ENCODE results near the gene FNDC11.

Gene FNDC11

DNA sequence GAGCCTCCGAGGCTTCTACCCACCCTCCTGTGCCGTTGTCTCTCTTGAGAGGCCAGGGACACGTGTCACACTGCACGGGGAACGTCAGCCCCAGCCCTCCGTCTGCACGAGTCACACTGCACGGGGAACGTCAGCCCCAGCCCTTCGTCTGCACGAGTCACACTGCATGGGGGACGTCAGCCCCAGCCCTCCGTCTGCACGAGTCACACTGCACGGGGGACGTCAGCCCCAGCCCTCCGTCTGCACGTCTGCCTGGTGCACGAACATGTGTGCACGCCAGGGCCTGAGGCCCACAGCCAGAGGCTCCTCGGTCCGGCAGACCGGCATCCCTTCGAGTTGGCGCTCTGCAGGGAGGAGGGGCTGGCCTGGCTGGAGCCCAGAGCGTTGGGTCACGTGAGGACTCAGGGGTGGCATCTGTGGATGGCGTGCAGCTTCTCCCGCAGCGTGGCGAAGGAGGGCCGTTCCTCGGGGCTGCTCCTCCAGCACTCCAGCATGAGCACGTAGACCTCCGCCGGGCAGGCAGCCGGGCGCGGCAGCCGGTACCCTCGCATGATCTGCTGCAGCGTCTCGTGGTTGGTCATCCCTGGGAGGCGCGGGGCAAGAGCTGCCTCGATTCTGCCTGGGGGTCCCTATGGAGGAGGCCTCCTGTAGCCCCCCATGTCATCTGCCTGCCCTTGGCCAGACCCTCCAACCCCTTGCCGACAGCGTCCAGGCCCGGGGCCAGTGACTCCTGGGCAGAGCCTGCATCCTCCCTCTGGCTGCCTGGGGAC is 13.4 kb upstream of the FNDC11 start:
- no peak for DNase-seq (ENCODE audit: low read depth)

DNA sequence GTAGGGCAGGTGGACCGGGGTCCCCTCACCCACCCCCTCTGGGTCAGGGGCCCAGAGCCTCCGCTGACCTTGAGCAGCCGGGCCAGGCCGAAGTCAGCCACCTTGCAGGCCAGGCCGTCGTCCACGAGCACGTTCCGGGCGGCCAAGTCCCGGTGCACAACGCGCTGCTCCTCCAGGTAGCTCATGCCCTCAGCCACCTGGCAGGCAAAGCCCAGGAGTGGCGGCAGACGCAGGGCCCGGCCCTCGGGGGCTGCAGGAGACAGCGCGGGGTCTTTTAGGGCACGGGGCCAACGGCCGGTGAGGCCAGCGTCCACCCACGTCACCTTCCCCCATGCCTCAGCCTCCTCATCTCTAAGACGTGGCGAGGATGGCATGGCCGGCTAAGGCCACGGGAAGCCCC is 12.6 kb upstream of the FNDC11 start:
- DNase-seq (ENCODE audit: low read depth) = no peak

DNA sequence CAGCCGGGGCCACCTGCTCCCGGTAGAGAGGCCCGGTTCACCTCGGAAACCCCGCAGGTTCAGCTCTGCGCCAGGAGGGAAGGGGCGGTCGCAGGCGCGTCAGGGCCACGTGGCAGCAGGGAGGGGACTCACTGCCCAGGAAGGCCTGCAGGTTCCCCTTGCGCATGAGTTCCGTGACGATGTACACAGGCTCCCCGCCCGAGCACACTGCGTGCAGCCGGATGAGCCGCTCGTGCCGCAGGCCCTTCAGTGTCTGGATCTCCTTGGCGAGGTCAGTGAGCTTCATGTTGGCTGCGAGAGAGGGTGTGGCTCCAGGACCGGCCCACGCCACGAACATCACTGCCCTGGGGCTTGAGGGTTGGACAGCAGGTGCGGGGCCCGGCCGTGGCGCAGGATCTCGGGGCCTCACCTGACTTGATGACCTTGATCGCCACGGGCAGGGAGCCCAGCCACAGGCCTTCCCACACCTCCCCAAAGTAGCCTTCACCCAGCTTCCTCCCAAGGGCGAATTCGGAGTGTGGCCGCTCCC is 11.9 kb upstream of the FNDC11 start:
- DNase-seq (ENCODE audit: low read depth) = no peak

DNA sequence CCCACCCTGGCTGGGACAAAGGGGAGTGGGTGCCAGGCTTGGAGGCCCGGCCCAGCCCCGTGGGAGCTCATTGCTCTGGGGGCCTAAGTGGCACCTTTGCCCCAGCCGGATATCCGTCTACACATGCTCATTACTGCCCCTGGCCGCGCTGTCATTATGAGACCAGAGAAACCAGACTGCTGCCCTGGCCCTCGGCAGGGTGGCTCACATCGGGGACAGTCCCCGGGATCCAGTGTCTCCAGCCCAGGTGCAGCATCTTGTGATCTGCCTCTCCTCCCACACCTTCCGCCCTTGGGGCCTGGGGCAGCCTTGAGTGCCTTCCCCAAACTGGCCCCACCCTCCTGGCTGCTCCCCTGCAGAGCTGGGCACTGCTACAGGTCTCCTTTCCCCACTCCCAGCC is 11.3 kb upstream of the FNDC11 start:
- no peak for DNase-seq (ENCODE audit: low read depth)

DNA sequence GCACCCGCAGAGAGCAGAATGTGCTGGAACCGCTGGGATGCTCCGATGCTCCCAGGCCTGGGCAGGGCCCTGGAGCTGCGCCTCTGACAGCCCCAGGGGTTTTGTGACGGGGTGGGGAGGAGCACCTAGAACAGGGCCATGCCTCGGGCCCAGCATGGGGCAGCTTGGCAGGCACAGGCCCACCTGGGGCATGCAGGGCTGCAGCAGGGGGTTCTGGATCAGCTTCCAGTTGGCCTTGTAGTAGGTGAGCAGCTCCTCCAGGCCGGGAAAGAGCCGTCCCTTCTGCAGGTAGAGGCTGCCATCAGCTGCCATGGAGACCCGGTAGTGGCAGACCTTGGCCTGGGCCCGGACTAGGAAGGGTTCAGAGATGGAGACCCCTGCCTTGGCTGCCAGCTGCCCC is 10.8 kb upstream of the FNDC11 start:
- DNase-seq (ENCODE audit: low read depth) = no peak

DNA sequence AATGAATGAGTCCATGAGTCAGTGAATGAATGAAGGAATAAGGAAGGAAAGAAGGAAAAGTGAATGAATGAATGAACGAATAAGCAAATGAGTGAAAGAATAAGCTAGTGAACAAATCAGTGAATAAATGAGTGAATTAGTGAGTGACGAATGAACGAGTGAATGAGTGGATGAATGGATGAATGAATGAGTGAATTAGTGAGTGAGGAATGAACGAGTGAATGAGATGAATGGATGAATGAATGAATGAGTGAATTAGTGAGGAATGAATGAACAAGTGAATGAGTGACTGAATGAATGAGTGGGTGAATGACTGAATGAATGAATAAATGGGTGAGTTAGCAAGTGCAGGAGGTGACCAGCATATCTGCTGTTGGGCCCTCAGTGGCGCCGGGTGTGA is 10.2 kb upstream of the FNDC11 start:
- DNase-seq (ENCODE audit: low read depth) = no peak

DNA sequence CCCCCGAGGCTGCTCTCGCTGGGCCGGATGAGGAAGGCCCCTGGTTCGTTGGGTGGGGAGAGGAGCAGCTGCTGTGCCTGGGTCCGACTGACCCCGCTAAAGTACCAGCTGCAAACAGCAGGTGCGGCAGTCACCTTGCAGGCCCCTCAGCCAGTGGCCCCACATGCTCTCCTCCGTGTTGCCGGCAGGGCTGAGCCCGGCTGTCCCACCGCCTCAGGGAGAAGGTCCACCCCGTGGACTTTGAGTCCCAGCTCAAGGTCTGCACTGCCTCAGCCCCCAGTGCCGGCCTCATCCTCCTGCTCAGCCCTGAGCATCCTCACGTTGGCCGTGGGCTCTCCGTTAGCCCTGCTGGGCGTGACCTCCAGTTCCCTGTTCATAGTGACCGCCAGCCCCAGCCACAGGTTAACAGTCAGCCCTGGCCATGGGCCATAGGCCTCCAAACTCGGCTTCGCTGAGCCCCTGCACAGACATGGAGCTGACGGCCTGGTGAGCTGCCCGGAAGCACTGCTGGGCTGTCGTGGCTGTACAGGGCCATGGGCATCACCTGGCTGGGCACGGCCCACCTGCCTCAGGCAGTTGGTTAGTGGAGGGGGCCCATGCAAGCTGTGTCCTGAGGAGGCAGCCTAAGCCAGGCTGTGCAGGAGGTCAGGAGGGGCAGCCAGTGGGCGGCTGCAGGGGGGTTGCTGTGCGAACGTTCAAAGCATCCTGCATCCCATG is 9.6 kb upstream of the FNDC11 start:
- DNase-seq (ENCODE audit: low read depth) = no peak

DNA sequence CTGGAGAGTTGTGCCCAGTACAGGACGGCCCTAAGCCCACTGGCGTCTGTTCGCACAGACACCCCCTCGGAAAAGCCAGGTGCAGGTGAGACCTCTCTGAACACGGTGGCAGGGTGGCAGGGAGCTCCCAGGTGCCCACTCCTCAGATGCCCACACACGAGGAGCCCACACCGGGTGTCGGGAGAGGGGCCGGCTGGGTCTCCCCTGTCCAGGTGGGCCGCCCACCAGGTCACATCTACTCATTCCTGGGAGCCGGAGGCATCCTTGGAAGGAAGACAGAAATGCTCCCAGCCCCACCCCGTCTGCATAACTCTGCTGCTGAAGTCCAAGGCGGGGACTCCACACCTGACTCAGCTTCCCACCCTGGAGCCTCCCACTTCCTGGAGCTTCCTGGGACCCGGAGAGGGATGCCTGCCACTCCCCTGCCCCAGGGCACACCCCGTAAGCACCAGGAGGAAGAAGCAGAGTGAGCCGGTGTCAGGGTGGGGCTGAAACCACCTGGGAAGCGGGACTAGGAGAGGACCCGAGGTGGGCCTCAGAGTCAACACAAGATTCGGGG is 8.9 kb upstream of the FNDC11 start:
- DNase-seq (ENCODE audit: low read depth) = no peak

DNA sequence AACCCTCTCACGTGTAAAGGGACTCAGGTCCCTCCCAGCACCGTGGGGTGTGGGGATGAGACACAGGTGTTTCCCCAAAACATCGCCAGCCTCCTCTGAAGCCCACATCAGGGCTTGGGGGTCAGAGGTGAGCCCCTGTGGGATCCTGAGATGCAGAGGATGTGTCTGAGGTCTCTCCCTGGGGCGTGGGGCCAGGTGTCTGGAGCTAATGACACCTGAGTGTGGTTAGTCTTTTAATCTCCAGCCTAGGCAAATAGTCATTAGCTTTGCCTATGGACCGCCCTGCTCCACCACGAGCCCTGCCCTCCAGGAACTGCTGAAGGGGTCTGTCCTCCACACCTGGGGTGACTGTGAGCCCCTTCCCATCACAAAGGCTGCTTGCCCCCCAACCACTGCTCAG is 8.1 kb upstream of the FNDC11 start:
- no peak for DNase-seq (ENCODE audit: low read depth)

DNA sequence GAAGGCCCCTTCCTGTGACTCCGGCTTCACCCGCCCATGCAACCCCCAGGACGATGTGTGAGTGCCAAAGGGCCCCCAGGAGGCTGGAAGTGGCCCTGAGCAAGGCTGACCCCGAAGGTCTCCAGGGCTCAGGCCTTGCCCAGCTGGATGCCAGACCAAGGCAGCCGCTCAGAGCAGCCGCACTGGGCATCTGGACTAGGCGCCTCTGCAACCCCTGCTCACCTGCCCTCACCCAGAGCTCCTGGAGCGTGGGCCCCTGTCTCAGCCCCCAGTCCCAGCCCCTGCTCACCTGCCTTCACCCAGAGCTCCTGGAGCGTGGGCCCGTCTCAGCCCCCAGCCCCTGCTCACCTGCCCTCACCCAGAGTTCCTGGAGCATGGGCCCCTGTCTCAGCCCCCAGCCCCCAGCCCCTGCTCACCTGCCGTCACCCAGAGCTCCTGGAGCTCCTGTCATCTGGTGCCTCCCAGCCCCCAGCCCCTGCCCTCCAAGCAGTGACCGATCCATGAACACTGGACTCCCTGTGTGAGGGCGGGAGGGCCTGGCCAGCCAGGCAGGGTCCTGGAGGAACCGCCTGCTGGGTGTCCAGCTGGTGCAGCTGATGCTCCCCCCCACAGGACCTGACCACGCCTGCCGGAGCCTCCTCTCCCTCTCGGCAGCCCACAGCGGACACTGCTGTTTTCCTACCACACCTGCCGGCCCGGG is 7.6 kb upstream of the FNDC11 start:
- no peak for DNase-seq (ENCODE audit: low read depth)

DNA sequence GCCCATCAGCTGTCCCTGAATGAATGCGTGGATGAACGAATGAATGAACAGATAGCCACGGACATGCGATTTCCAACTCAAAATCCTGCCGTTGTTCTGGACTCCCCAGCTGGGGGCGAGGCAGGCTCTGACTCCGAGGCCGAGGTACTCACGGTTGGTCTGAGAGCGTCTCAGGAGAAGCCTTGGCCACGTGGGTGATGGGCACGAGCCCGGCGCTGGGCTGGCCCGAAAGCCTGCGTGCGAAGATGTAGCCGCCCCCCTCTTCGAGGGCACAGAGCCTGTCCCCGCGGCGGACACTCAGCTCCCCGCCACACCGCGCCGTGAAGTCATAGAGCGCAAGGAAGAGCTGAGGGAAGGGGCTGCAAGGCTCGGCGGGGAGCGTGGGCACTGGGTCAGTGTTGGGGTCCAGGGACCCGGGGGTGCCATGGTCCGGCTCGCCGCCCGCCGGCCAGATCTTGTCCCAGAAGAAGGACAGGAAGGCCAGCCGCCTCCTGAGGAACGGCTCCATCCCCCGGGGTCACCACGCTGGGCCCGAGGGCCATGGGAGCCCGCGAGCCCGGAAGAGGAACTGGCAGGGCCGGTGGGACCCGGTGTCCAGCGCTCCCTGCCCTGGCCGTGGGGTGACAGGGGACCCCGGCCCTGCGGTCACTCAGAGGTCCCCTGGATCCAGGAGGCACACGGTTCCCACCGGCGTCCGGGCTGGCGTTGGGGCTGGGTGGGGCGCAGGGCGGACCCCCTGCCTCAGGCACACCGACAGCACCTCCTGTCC is 6.8 kb upstream of the FNDC11 start:
- DNase-seq (ENCODE audit: low read depth) = no peak

DNA sequence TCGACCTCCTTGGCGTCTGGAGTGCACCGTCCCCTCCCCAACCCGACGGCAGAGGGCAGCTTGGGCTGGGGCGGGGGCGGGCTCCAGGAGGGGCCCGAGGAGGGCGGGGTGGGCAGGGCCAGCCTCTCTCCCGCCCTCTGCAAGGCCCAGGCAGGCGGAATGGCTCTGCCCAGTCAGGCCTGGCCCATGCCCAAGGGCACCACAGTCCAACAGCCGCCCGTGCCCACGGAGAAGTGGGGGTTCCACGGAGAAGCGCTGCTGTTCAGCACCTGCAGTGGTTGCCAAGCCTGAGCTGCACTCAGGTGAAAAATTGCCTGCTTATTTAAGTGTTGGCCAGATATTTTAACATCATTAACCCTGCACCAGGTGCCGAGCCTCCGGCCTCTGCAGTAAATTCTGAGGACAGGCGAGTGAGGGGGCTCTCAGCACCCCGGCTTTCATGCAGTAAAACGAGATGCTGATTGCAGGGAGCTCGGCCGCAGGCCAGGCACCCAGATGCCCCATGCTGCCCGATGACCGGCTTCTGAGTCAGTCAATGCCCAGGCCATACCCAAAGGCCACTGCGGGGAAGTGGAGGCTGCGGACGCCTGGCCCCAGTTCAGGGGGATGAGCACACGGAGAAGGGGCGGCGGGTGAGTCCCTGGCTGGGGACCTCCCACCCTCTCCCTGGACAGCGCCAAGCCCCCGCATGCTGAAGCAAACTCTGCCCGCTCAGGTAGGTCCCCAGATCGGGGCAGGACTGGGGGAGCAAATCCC is 6.1 kb upstream of the FNDC11 start, which contains the start of gene SRMS:
SRMS (minus strand) TSS at position 25 of the 756 bp plus-strand sequence. CDS start 286 bp downstream, outside the sequence.
- DNase-seq (ENCODE audit: low read depth) = no peak

DNA sequence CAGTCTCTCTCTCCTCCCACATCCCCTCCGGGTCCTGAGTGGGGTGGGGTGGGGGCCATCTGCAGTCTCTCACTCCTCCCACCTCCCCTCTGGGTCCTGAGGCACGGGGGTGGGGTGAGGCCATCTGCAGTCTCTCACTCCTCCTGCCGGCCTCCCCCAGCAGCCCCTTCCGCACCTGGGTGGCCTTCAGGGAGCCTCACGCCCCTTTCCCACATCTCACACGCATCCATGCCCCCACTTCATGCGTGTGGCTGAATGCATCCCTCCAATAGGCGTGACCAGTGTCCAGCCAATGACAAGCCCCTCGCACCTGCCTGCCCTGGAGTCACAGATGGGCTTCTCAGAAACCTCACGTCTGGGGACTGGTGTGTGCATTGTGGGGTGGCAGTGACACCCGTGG is 5.4 kb upstream of the FNDC11 start:
- no peak for DNase-seq (ENCODE audit: low read depth)

DNA sequence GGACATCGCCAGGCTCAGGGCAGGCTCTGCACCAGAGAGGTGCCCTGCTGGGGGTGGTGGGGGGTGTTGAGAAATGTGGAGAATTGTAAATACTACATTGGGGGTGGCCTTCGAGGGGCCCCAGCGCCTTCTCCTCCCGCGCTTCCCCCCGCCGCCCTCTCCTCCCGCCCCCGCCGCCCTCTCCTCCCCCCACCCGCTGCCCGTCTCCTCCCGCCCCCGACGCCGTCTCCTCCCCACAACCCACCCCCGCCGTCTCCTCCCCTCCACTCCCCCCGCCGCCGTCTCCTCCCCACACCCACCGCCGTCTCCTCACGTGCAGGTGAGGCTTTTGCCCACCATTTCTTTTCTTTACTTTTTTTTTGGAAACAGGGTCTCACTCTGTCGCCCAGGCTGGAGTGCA is 4.9 kb upstream of the FNDC11 start:
- DNase-seq (ENCODE audit: low read depth) = no peak

DNA sequence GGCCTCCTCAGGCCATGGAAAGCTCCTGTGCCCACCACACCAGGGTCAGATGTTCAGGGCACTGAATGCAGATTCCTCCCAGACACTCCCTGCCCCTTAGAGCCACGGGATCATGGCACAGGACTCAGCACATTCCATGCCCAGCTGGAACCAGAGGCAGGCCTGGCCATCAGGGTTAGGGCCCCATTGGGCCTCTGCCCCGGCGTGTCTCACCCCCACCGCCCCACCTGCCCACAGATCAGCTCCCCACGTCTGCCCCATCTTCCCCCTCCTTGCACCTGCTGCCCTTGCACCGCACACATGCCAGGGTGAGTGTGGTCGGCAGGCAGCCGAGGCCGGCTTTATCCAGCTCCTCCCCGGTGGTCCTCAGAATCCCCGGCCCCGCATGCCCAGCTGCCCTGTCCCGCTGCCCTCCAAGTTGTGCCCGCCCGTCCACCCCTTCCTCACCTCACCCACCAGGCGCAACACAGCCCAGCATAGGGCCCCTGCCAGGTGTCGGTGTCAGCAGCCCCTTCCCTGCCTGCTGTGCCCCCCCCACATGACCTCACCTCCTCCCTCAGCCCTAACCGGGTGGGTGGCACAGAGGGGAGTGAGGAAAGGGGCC is 4.2 kb upstream of the FNDC11 start:
- no peak for DNase-seq (ENCODE audit: low read depth)

DNA sequence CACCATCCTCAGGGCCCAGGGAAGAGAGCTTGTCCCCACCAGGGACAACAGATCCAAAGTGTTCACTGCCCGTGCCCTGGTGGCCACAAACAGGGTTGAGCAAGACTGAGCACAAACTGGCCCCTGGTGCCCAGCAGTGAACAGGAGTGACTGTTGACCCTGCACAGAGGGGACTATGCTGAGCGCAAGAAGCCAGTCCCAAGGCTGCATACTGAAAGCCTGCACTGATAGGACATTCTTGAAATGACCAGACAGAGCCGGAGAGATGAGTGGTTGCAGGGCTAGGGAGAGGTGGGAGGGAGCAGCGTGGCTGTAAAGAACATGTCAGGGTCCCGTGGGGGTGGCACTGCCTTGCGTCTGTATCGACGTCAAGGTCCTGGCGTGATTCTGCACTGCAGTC is 2.9 kb upstream of the FNDC11 start:
- DNase-seq (ENCODE audit: low read depth) = no peak

DNA sequence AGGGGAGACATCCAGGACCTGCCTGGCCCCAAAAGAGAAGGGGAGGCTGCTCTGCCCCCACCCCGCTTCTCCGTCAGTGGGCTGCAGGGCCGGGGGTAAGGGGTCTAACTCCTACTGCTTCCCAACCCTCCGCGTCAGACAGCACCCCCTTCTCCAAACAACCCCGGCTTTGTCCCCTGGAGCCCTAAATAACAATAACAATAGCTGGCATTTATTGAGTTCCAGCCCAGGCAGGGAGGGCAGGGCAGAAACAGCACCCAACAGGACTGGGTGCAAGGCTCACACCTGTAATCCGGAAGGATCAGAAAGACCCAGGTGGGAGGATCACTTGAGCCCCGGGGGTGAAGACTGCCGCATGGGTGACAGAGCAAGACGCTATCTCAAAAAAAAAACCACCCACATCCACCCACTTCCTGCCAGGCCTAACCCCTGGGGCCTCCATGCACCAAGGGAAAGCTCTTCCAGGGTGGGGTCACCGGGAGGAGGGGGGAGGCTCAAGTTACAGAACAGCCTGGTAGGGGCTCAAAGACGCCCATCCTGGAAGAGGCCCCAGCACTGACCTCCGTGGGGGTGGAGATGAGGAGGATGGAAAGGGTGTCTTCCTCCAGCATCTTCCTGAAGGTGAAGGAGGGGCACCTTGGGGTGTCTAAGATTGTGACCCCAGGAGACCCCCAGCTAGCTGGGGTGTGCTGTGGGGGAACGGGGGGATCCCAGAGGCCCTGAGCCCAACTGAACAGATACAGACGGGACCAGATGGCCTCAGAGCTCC is 1.3 kb upstream of the FNDC11 start:
- peak; percentile 42 for DNase-seq (ENCODE audit: low read depth)

DNA sequence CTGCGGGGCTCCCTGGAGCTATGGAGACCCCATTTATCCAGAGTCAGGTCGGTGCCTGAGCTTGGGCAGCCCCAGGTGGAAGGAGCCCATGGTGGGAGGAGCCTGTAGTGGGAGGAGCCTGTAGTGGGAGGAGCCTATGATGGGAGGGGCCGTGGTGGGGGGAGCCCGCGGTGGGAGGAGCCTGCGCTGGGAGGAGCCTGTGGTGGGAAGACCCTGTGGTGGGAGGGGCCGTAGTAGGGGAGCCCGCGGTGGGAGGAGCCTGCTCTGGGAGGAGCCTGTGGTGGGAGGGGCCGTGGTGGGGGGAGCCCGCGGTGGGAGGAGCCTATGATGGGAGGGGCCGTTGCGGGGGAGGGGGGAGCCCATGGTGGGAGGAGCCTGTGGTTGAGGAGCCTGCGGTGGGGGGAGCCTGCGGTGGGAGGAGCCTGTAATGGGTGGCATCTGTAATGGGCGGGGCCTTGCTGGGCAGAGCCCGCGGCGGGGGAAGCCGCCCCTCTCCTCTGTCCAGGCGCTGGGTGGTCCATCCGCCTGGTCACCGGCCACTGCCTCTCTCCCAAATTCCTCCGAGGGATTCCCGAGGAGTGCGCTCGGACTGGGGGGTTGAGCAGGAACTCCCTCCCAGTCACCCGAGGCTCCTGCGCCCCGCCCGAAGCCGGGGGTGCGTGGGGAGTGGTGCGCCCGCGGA is 567 bp upstream of the FNDC11 start:
- DNase-seq (ENCODE audit: low read depth) = peak; percentile 73

Measured in activated T-helper 1 cell treated with Interleukin-2 at 50 U/mL for 16 hours (primary cell).